GM19328 (cell line): Measurements from ENCODE around the gene TMEM116.
"Not testable (repeated sequence)": the region's sequence is repeated elsewhere in the genome, so short reads cannot be mapped to it uniquely, and the experiment has no call there.

Experiments used
- ATAC-seq: cut with Tn5 transposase; IDR thresholded peaks from one replicate; pipeline ENCODE4 v1.9.1; 2021; ENCODE audit warnings: mild to moderate bottlenecking, moderate library complexity; ENCODE audit not compliant: unreplicated experiment

The TMEM116 gene

GRCh38 chr12:111980598-111980997 lies 32.4 kb downstream of the TMEM116 start:
- ATAC-seq, result no peak

GRCh38 chr12:111978545-111978944 lies 34.4 kb downstream of the TMEM116 start:
- ATAC-seq, result no peak

DNA sequence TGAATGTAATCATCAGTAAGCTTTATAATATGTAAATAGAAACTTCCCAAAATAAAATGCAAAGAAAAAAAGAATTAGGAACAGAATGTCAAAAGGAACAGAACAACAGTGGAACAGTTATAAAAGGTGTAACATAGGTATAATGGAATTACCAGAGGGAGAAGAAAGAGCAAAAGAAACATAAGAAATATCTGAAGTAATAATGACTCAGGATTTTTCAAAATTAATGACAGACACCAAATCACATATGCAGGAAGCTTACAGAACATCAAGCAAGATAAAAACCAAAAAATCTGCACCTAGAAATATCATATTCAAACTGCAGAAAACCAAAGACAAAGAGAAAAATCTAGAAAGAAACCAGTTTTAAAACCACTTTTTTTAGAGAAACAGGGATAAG lies 36.1 kb downstream of the TMEM116 start:
- no peak for ATAC-seq

GRCh38 chr12:111976291-111976690 lies 36.7 kb downstream of the TMEM116 start:
- ATAC-seq, result no peak

- no peak for ATAC-seq
Observed at GRCh38 chr12:111975161-111975931, 37.6 kb downstream of the TMEM116 start.

DNA sequence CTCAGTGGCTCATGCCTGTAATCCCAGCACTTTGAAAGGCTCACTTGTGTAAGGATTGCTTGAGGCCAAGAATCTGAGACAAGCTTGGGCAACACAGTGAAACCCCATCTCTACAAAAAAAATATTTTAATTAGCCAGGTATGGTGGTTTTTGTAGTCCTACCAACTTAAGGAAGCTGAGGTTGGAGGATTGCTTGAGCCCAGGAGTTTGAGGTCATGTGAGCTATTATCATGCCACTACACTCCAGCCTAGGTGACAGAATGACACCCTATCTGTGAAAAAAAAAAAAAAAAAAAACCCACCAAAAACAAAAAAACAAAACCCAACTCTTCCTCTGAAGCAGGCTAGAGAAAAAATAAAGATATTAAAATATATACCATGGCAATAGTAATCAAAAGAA lies 41.2 kb downstream of the TMEM116 start:
- ATAC-seq, result no peak

DNA sequence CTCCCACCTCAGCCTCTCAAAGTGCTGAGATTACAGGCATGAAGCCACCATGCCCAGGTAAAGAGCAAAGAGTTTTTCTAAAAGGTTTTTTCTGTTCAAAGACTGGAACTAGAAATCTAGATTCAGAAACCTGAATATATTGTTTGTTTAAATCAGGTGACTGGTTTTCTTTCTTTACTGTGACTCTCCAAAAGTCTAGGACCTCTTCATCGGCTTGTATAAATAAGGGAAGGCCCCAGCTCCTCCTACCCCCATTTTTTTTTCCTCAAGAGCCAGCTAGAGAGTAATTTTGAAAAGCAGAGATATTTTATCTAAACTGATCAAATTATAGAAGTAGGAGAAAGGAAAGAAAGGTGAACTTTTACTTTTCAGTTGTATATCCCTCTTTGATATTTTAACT lies 48.0 kb downstream of the TMEM116 start:
- no peak for ATAC-seq

DNA sequence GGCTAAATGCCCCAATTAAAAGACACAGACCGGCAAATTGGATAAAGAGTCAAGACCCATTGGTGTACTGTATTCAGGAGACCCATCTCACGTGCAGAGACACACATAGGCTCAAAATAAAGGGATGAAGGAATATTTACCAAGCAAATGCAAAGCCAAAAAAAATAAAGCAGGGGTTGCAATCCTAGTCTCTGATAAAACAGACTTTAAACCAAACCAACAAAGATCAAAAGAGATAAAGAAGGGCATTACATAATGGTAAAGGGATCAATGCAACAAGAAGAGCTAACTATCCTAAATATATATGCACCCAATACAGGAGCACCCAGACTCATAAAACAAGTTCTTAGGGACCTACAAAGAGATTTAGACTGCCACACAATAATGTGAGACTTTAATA lies 53.4 kb downstream of the TMEM116 start:
- not testable (repeated sequence) for ATAC-seq

DNA sequence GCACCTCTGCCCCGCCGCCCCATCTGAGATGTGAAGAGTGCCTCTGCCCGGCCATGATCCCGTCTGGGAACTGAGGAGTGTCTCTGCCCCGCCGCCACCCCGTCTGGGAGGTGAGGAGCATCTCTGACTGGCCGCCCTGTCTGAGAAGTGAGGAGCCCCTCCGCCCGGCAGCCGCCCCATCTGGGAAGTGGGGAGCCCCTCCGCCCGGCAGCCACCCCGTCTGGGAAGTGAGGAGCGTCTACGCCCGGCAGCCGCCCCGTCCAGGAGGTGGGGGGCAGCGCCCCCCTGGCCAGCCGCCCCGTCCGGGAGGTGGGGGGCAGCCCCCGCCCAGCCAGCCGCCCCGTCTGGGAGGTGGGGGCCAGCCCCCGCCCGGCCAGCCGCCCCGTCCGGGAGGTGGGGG lies 55.7 kb downstream of the TMEM116 start:
- ATAC-seq, result not testable (repeated sequence)

DNA sequence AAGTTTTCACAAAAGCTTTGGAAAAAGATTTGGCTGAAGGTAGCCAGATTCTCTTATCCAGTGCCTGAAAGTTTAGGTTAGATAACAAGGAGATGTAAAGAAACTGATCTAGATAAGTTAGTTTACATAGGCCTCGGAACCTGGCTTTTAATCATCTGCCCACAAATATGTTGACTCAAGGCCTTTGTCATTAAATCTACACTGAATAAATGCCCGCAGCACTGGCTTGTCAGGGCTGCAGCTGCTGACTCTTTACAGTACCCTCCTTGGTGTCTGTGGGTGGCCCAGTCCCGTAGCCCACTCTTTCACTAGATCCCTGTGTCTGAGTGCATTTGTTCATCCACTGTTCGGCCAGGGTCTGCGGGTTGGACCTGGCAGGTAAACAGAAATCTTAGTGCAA lies 58.0 kb downstream of the TMEM116 start:
- no peak for ATAC-seq

DNA sequence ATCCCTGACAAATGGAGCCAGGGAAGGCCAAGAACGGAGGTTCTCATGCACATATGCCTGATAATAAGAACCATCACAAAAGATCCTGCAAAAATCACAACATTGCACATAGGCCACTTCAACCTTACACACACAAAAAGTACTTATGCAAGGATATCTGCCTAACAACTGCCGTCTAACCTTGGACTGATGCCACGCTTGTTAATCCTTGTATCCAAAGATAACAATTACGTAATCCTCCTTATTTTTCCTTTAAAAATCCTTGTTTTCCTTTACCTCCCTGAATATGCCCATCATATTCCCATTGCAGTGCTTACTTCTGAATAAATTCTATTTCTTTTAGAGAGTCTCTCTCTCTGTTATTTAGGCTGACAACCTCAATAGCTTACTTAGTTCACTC lies 59.5 kb downstream of the TMEM116 start:
- ATAC-seq, result no peak

DNA sequence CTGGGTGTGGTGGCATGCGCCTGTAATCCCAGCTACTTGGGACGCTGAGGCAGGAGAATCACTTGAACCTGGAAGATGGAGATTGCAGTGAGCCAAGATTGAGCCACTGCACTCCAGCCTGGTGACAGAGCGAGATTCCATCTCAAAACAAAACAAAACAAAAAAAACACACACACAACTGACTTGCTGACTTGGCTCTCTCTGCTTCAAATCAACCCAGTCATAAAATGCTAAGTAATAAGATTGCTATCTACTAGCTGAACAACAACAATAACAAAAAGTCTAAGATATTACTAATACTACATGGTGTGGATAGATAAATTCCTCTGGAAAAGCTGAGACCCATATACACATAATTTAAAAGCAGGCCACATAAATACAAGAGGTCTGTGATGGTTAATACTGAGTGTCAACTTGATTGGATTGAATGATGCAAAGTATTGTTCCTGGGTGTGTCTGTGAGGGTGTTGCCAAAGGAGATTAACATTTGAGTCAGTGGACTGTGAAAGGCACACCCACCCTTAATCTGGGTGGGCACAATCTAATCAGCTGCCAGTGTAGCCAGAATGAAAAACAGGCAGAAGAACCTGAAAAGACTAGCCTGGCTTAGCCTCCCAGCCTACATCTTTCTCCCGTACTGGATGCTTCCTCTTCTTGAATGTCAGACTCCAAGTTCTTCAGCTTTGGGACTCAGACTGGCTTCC lies 60.7 kb downstream of the TMEM116 start:
- not testable (repeated sequence) for ATAC-seq

GRCh38 chr12:111950961-111951676 lies 61.8 kb downstream of the TMEM116 start:
- ATAC-seq, result not testable (repeated sequence)

GRCh38 chr12:111943929-111944328 lies 69.0 kb downstream of the TMEM116 start:
- ATAC-seq, result no peak

GRCh38 chr12:111942557-111942956 lies 70.4 kb downstream of the TMEM116 start:
- ATAC-seq, result no peak

DNA sequence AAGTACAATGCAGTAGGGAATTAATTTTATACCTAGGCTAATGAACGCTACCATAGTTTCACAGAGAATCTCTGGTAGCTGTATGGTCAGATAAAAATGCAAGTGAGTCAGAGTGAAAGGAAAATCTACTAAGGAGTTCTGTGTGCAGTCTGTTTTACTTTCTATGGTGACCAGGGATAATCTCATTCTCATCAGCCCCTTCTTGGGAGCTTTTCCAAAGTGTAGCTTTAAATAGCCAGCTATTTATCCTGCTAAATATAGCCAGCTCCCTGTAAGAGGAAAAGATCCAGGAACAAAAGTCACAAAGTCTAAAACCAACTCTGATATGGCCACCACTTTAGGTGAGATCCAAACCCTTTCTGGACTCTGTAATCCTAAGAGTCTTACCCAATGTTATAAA lies 75.5 kb downstream of the TMEM116 start:
- no peak for ATAC-seq

DNA sequence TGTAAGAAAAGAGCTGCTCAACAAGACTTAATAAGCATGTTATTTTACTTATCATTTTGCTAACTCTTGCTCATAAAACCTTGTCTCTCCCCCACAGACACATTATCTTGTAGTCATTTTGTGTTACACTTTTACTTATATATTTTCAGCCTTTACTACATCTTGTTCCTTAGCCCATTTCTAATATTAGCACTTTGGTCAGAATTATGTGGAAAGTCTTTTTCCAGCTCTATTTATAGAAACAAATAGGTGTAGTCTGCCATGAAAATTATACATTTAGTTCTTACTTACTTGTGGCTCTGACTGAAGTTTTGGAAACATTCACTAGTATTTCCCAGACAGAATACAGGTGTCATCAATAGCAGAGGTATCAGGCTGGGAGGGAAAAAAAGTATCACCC lies 76.1 kb downstream of the TMEM116 start:
- ATAC-seq, result no peak

DNA sequence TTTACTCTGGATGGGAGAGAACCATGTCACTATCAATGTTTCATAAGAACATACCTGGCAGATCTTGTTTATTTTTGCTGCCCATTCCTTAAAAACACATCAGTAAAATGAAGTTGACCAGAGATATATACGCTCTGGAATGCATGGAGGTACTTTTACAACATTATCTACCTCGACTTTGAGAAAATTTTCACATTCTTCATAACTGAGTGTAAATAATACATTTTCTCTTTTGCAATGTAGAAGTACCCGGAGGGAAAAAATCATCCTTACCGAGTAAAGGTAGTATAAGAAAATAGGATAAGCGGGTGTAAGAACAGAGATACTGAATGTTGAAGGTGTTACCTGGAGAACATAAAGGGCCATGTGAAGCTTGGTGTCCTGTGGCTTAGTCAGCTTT lies 80.7 kb downstream of the TMEM116 start:
- ATAC-seq, result no peak

- ATAC-seq, result no peak
Observed at GRCh38 chr12:111927346-111927745, 85.6 kb downstream of the TMEM116 start.

GRCh38 chr12:111926631-111927030 lies 86.3 kb downstream of the TMEM116 start:
- ATAC-seq, result no peak

GRCh38 chr12:111925171-111925570 lies 87.8 kb downstream of the TMEM116 start:
- ATAC-seq, result no peak

DNA sequence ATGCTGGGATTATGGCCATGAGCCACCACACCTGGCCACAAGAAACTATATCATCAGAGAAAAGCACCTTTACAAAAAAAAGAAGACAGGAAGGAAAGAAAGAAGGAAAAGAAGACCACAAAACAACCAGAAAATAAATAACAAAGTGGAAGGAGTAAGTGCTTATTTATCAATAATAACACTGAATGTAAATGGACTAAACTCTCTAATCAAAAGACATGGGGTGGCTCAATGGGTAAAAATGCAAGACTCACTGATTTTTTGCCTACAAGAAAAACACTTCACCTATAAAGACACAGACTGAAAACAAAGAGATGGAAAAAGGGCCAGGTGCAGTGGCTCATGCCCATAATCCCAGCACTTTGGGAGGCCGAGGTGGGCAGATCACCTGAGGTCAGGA lies 105.2 kb downstream of the TMEM116 start:
- ATAC-seq, result no peak
